ENCODE measurements around the gene POC1A.
A peak's percentile ranks its signal among the peaks of the same experiment; 100 is the strongest.

Gene POC1A

DNA sequence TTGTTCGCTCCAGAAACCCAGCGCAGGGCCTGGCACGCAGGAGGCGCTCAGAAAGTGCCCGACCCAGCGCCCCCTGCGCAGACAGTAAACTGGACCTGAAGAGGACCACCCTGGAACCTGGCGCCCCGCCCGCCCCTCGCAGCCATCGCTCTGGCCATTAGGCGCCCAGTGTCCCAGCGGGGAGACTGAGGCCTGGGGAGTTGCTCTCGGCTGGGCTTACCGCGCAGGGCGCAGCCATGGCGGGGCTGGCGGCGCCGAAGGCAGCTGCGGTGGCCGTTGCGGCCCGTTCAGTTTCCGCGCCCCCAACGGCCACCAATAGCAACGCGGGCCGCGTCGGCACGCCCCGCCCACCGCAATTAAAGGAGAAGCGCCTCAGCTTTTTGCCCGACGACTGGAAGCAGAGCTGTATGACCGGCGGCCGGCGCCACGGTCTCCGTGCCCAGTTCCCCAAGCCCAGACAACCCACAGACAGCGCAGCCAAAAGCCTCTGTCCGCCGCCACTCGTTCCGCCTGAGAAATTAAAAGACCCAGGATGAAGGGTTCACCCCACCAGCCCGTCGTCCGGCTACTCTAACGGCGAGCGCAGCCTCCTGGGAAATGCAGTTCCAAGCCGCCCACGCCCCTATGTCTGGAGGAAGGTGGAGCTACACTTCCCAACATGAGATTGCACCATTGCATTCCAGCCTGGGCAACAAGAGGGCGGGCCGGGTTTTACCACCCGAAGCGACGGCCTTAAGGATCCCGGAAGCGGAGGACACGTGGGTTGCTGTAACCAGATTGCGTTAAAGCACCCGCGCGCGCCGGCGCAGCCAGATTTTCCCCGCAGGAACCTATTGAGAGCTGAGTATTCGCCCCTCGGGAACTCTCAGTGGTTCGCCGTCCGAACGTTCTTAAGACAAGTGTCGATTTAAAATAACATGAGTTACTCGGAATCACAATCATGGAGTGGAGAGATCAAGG lies at the start of gene POC1A:
TSS of gene POC1A (minus strand) at position 289 of the 960 bp plus-strand sequence. CDS start at position 238, 51 bp downstream.
- peak; percentile 99 for DNase-seq

DNA sequence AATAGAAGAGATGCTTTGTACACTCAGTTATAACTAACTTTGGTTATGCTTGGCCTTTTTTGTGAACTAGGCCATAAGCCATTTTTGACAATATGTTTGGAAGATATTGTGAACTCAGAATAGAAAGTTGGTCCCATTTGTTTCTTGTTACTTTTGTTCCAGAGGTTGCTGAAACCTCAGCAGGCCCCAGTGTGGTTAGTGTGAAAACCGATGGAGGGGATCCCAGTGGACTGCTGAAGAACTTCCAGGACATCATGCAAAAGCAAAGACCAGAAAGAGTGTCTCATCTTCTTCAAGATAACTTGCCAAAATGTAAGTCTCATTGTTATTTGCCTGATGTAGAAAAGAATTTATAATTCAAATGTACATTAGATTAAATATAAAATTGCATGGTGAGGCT lies 49.5 kb upstream of the POC1A start:
- no peak for DNase-seq

DNA sequence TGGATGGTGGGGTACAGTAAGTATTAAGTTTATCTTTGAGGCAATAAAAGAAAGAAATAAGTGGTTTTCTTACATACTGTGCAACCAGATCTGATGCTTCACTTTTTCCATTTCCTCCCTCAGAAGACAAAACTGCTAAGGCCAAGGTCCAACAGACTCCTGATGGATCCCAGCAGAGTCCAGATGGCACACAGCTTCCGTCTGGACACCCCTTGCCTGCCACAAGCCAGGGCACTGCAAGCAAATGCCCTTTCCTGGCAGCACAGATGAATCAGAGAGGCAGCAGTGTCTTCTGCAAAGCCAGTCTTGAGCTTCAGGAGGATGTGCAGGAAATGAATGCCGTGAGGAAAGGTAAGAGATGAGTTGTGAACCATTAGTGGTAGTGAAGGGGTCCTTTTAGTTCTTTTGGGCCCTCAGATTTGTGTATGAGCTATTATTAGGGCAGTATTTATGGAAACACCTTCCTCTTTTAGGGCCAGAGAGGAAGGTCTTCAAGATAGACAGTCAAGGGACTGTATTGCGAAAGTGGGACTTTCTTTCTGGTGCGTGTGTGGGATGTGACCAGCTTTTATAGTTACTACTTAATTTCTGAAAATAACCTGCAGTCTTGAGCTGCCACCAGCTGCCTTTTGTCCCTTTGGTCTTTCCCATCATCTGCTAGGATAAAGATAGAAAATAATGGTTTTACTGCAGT lies 48.3 kb upstream of the POC1A start:
- no peak for DNase-seq

DNA sequence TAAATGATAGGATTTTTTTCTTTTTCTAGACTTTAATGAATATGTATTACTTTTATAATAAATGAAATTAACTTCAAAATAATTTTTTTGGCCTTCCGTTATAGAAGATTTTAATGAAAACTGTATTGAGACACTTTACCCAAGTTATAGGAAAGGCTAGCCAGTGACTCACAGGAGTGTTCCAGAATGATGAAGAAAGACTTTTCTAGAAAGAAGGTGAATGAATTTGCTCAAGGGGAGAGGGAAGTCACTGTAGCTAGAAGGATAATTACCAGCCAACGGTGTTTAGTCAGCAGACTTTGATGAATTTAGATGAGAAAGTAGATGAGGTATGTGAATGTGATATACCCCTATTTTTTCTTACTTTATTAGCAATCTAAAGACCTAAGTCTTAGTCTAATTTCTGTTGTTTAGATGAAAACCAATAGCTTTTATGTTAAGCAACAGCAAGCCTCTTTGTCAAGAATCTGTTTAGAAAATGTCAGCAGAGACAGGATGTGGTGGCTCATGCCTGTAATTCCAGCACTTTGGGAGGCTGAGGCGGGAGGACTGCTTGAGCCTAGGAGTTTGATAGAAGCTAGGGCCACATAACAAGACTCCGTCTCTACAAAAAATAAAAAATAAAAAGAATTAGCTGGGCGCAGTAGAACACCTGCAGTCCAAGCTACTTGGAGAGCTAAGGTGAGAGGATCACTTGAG lies 46.9 kb upstream of the POC1A start:
- peak; percentile 20 for DNase-seq

DNA sequence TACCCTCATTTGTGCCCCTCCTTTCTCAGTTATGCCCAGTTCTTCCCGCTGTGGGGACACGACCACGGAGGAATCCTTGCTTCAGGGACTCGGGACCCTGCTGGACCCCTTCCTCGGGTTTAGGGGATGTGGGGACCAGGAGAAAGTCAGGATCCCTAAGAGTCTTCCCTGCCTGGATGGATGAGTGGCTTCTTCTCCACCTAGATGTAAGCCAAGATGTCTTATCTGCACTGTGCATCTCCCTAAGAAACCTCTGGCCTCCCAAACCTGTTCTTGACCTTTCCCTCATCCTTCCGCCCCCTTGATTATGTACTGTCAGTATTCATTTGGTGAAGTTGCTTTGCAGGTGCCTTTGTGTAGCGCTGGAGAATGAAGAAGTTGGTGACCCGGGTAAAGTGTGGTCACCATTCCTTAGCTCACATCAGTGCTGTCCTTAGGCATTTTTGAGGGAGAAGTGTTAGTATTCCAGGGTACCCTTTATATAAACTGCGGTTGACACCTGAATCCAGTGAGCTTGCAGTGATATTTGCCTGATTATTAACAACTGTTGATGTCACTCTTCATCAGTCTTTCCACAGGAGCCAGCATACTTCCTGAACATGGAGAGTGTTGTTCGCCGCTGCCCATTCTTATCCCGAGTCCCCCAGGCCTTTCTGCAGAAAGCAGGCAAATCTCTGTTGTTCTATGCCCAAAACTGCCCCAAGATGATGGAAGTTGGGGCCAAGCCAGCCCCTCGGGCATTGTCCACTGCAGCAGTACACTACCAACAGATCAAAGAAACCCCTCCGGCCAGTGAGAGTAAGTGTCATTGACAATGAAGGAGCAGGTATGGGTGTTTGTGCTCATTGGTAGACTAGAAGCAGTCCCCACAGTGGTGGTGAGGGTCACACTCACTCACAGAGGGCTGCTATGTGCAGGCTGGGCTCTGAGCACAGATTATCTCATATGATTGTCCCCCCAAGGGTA lies 44.7 kb upstream of the POC1A start:
- no peak for DNase-seq

DNA sequence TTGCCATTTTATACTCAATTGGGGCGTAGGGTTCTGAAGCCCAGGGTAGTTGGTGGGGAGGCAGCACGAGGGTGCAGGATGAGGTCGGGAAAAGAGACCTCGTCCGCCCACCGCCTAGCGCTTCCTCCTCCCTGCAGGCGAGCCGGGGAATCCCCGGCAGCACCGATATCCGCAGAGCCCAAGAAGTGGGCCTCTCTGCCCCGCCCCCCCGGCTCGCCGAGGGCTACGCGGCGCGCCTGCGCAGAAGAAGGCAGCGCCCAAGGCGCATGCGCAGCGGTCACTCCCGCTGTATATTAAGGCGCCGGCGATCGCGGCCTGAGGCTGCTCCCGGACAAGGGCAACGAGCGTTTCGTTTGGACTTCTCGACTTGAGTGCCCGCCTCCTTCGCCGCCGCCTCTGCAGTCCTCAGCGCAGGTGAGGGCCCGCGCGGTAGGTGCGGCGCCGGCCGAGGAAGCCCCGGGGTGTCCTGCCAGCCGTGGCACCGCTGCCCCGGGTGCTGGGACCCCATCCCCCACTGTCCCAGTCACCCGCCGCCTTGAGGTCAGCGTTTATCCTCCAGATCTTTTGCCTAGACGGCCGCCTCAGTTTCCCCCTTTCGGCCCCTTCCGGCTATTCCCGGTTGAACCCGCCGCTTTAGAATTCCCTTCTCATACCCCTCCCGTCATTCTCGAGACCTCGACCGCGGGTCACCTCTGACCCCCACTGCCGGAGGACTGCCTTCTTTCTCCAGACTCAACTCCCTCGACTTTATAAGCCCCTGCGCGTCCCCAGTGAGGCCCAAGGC lies 43.8 kb upstream of the POC1A start, which contains the start of gene ALAS1:
TSS of gene ALAS1 (plus strand) at position 319 of the 784 bp plus-strand sequence. CDS start 1,082 bp downstream, outside the sequence.
- DNase-seq: peak; percentile 78

DNA sequence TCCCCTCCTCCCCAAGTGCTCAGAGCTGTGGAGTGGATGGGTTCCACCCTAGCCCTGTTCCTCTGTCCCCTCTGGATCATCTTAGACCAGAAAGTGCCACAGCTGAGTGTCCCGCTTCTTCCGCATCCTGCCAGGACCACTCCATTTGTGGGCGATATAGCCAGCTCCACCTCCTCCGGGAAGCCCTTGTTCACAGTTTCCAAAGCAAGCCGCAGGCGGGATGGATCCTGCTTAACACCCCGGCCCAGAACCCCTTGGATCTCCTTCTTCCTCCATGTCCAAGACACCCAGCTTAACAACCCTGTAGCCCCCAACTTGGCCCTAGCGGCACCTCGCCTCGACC lies 43.2 kb upstream of the POC1A start:
- DNase-seq: no peak

DNA sequence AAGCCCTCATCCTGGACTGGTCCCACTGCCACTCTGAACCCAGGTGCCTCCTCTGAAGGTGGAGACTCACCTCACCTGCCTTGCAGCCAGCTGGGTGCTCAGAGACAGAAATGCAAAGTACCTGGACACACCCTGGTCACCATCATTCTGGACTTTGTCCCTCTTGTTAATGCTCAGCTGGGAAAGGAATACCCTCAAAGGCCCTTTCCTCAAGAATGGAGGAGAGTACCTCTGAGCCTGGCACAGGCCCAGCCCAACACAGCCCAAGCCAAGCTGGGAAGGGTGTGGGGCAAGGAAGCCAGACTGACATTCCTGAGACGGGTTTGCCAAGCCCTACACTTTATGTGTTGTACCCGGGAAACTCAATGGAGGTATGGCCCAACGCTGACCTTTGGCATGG lies 42.8 kb upstream of the POC1A start:
- no peak for DNase-seq

DNA sequence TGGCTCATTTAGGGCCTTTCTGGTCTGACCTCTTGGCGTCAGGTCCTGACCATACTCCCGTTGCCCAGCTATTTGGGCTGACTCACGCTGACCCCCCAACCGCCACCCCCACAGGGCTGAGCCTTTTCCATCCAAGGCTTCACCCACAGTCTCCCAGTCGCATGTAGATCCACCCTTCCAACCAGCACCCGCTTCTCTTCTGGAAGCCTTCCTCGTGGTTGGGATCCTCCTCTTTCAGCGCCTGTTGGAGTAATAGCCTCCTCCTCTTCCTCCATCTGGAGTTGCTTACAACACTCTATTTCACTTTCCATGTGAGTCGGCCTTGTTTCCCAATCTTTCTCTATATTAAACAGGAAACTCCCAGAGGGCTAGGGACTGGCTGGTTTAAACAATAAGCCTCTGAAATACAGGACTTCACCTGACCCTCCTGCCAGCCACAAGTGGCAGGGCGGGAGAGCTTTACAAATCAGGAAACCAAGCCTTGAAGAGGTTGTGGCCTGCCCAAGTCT lies 41.7 kb upstream of the POC1A start:
- DNase-seq: peak; percentile 58

DNA sequence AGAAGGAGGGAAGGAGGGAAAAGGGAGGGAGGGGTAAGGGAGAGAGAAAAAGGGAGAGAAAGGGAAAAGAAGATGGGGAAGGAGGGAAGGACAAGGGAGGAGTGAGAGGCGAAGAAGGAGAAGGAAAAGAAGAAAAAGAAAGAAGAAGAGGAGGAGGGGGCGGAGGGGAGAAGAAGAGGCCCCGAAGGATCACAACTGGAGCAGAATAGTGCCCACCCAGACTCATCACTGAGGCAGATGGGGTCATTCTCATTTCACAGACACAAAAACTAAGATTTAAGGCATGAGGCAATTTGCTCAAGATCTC lies 41.0 kb upstream of the POC1A start:
- no peak for DNase-seq

DNA sequence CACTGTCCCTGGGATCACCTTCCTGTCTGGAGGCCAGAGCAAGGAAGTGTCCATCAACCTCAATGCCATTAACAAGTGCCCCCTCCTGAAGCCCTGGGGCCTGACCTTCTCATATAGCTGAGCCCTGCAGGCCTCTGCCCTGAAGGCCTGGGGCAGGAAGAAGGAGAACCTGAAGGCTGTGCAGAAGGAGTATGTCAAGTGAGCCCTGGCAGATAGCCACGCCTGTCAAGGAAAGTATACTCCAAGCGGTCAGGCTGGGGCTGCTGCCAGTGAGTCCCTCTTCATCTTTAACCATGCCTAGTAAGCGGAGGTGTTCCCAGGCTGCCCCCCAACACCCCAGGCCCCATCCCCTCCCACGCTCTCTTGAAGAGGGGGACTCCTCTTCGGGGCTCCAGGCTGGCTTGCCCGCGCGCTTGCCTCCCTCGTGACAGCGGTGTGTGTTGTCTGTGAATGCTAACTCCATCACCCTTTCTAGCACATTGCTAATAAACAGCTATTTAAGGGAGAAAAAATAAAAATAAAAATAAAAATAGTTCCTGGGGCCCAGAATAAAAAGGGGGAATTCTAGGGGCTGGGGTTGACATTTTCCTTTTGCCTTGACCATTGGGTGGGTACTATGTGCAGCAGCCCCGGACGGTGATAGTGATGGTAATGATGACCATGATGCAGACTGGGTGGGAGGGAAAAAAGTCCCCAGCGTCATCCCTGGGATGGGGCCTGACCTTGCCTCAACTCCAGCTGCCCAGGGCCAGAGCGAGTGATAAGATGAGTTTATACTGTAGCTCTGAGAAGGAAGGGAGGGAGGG lies 40.5 kb upstream of the POC1A start:
- DNase-seq: peak; percentile 33

DNA sequence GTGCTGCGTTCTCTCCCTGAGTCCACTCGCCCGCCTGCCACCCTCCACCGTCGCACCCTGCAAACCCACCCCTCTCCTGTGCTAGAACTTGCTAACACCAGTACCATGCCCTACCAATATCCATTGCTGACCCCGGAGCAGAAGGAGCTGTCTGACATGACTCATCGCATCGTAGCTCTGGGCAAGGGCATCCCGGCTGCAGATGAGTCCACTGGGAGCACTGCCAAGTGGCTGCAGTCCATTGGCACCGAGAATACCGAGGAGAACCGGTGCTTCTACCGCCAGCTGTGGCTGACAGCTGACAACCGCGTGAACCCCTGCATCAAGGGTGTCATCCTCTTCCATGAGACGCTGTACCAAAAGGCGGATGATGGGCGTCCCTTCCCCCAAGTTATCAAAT lies 38.8 kb upstream of the POC1A start:
- peak; percentile 43 for DNase-seq

DNA sequence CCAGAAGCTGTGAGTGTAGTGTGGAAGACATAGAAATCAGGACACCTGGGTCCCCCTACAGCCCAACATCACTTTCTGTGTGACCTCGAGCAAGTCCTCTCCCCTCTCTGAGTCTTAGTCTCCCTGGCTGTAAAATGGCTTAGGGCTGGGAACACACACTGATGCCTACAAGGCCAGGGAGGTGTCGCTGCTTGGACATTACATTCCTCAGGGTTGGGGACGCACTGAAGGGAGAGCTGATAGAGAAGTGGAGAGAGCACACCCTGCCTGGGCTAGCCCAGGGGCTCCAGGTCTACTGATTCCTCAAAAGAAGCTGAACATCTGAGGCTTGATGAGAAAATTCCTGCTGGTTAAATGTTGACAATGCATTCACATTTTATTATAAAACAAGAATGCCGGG lies 37.4 kb upstream of the POC1A start:
- DNase-seq: no peak

DNA sequence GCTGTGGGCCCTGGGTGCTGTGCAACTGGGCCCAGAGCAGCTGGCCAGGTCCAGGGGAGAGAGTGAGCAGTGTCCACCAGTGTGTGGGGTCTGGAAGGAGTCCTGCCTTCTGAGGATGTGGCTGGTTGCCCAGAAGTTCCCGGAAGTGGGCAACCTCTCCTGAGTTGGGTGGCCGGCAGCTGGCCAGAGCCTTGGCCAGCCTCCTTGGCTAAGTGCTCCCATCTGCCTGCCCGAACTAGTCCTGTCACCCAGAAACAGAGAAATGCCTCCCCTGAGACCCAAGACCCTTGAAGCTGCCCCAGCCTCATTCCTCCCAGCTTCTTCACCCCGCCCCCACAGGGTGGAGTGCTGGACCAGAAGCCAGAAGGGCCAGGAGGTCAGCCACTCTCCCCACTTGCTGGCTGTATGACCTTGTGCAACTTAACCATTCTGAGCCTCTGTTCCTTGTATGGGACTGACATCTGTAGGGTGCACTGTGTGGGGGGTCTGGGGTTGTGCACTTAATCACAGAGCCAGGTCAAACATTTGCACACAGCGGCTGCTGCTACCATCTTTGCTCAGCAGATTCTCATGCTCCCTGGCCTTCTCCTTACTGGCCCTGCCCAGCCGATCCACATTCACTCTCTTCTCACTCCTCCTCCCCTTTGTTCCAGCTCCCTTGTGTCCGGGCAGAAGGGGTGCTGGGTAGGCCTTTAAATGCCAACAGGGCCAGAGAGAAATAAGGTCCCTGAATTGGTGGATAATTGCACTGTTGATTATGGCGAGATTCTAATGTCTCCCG lies 36.3 kb upstream of the POC1A start:
- peak; percentile 56 for DNase-seq

DNA sequence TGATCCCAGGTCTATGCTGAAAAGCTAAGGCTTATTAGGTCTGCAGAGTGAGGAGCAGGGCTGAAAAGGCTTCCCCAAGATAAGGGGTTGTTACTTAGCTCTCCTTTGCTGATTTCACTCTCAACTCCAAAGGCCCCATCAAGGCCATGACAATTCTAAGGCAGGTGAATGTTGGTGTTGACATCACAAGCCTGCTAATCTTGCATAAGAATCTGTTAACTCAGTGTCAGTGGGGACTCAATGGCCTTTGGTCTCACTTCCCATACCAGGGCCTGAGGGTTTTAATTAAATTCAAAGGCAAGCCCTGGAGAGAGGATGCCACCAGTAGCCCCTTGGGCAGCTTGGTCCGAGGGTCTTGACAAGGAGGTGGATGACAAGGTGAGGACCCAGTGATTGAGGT lies 34.3 kb upstream of the POC1A start:
- DNase-seq: no peak

DNA sequence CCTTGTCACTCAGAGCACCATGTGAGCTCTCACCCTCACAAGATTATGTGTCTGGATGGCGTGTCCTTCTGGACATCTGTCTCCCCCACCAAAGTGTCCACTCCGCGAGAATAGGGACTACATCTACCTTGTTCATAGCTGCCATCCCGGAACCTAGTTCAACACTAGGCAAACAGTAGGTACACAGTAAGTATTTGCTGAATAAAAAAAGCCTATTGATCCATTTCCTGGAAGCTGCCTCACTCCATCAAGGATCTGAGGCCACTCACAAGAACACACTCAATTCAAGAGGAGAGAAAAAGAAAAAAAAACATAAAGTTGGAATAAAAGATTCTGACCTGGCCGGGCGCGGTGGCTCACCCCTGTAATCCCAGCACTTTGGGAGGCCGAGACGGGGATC lies 32.5 kb upstream of the POC1A start:
- no peak for DNase-seq

DNA sequence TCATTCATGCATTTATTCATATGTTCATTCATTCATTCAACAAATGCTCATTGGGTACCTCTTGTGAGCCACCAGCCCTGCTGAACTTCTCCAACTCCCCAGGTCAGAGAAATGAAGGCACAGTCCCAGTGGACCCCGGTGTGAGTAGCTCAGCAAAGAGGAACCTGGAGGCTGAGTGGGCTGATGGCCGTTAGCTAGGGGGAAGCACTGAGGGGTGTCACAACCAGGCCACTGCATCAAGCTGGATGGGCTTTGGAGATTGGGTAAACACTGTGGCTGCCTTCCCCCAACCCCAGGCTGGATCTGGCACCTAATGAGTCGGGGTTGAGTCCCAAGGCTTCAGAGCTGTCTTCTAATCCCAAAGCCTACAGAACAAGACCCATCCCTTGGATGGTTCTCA lies 31.6 kb upstream of the POC1A start:
- no peak for DNase-seq

DNA sequence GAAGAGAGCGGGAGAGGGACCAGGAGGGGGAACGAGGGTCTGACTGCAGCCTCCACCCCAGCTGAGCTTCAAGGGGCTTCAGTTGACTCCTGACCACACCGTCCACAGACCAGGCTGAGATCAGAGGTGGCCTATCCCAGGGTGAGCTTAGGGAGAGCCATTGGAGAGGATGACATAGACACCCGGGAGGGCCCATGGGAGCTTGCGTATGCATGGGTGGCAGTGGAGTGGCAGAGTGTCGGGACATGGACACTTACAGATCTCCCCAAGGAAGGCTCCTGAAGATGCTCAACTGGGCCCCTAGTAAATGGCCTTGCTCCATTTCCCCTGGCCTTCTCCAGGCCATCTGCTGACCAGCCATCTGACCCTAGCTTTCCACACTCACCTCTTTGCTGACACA lies 31.1 kb upstream of the POC1A start:
- no peak for DNase-seq

DNA sequence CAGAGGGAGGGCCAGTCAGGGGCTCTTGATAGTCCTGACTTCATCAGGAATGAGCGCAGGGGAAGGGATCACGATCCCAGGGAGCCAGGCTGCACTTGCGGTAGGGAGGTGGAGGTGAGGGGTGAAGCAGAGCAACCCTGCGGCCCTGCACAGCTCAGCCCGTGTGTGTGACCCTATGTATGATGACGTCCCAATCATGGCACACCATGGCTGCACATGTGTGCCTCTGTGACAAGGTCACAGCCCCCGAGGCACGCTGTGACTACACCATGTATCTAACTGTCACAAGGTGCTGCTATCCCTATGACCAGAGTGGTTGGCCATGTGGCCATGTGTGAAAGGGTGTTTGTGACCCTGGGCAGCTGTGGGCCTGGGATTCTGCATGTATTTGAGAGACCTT lies 30.5 kb upstream of the POC1A start:
- no peak for DNase-seq
